ENCODE results near the gene SIGLECL1.

Gene SIGLECL1

DNA sequence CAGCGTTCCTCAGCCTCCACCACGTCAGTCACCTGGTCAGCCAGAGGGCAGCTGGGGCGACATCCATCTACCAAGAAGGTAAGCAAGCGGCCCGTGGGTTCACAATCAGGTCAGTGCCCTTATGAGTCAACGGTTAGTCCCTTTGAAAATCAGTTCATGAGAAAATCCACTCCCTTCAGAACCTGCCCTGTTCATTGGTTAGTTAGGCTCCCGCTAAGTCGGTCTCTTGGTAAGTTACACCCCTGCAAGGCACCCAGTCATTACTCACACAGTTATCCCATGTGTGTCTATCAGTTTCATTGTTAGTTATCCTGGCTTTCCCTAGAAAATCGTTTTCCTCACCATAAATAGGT, 564 bp downstream of the SIGLECL1 start:
- Histone ChIP-seq H3K36me3 (ENCODE audit: control insufficient read depth, insufficient read depth, low read length) (no peaks in the 10 kb centered on the region), H3K9me3 (ENCODE audit: control insufficient read depth, low read length) (no peaks in the 10 kb centered on the region), H3K4me3 (ENCODE audit: insufficient read depth, low read depth, low read length, poor library complexity, severe bottlenecking) (no peak overlapping the region), H3K27me3 (replicated peaks; ENCODE audit: control insufficient read depth, insufficient read depth, low read length, poor library complexity, severe bottlenecking) (no peaks in the 10 kb centered on the region), H3K4me1 (ENCODE audit: control insufficient read depth, insufficient read depth, low read length, poor library complexity, severe bottlenecking) (no peaks in the 10 kb centered on the region), H3K27ac (ENCODE audit: insufficient read depth, low read length, poor library complexity, severe bottlenecking) (no peak overlapping the region)
- DNase-seq = no peak

DNA sequence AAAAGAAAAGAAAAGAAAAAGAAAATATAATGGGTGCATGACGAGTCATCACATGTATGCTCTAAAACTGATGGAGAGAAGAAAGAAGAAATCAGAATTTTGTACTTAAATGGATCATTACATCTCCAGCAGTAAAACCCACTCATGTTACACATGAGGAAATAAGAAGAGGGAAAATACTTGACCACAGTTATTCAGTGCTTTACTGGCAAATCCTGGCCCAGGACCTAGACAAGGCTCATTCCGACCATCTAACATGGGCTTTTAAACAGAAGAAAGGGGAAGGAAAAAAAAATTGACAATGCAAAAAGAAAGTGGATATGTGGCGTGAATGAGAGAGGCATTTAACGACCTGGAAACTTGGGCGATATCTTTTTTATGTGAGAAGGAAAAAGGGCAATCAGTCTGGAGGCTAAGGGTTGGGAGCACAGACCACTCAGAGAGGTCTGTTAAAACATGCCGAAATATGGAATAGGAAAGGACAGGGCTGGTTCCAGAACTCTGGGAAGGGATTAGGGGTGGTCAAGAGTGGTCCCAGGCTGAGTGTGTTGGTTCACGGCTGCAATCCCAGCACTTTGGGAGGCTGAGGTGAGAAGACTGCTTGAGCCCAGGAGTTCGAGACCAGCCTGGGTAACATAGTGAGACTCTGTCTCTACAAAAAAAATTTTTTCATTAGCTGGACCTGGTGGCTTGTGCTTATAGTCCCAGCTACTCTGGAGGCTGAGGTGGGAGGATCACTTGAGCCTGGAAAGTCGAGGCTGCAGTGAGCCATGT, 1.6 kb downstream of the SIGLECL1 start:
- H3K9me3 ChIP-seq (ENCODE audit: control insufficient read depth, low read length) = no peaks in the 10 kb centered on the region
- DNase-seq = no peak
- no peak overlapping the region for H3K27ac ChIP-seq (ENCODE audit: insufficient read depth, low read length, poor library complexity, severe bottlenecking)
- no peak overlapping the region for H3K4me3 ChIP-seq (ENCODE audit: insufficient read depth, low read depth, low read length, poor library complexity, severe bottlenecking)
- no peaks in the 10 kb centered on the region for H3K36me3 ChIP-seq (ENCODE audit: control insufficient read depth, insufficient read depth, low read length)
- no peaks in the 10 kb centered on the region for H3K4me1 ChIP-seq (ENCODE audit: control insufficient read depth, insufficient read depth, low read length, poor library complexity, severe bottlenecking)
- H3K27me3 ChIP-seq (replicated peaks; ENCODE audit: control insufficient read depth, insufficient read depth, low read length, poor library complexity, severe bottlenecking) = no peaks in the 10 kb centered on the region

DNA sequence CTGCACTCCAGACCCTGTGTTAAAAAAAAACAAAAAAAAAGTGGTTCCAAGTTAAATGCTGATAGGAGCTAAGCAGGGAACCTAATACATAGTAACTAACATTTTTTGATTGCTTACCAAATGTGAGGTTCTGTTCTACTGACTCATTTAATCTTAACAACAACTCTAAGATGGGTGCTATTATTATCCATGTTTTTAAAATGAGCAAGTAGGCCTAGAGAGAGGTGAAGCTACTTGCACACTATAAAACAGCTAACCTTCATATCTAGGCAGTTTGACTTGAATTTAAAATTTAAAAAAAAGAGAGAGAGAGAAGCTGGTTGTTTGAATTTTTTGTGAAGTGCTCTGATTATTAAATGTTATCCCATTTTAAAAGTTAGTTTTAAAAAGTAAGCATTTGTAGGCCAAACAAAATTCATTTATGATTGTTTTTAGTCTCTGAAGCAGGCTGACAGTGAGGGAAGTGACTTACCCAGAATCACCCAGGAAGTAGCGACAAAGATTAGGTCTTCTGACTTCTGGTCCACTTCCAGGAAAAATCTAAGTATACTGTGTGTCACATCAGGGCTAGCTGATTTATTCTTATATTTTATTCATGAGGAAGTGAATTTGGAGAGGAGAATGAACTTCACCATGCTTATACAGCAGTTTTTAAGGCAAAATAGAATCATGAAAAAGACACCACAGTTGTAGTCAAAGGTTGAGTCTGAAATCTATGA, 2.4 kb downstream of the SIGLECL1 start:
- H3K27ac ChIP-seq (ENCODE audit: insufficient read depth, low read length, poor library complexity, severe bottlenecking) = no peak overlapping the region
- H3K4me3 ChIP-seq (ENCODE audit: insufficient read depth, low read depth, low read length, poor library complexity, severe bottlenecking) = no peak overlapping the region
- no peak for DNase-seq
- H3K9me3 ChIP-seq (ENCODE audit: control insufficient read depth, low read length) = no peaks in the 10 kb centered on the region
- no peaks in the 10 kb centered on the region for H3K36me3 ChIP-seq (ENCODE audit: control insufficient read depth, insufficient read depth, low read length)
- no peaks in the 10 kb centered on the region for H3K27me3 ChIP-seq (replicated peaks; ENCODE audit: control insufficient read depth, insufficient read depth, low read length, poor library complexity, severe bottlenecking)
- H3K4me1 ChIP-seq (ENCODE audit: control insufficient read depth, insufficient read depth, low read length, poor library complexity, severe bottlenecking) = no peaks in the 10 kb centered on the region

DNA sequence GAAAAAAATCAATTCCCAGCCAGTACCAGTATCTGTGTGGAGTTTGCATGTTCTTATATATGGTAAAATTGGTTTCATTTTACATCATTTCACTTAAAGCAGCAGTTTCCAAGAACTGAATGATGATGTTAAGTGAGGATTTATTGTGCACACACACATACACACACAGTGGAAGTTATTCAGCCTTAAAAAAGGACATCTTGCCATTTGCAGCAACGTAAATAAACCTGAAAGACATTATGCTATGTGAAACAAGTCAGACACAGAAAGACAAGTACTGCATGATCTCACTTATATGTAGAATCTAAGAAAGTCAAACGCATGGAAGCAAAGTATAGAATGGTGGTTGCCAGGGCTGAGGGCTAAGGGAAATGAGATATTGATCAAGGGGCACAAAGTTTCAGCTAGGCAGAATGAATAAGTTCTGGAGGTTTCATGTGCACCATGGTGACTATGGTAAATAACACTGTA, 5.3 kb downstream of the SIGLECL1 start:
- no peaks in the 10 kb centered on the region for H3K9me3 ChIP-seq (ENCODE audit: control insufficient read depth, low read length)
- DNase-seq = no peak
- H3K36me3 ChIP-seq (ENCODE audit: control insufficient read depth, insufficient read depth, low read length) = no peaks in the 10 kb centered on the region
- H3K4me1 ChIP-seq (ENCODE audit: control insufficient read depth, insufficient read depth, low read length, poor library complexity, severe bottlenecking) = no peaks in the 10 kb centered on the region
- no peaks in the 10 kb centered on the region for H3K27me3 ChIP-seq (replicated peaks; ENCODE audit: control insufficient read depth, insufficient read depth, low read length, poor library complexity, severe bottlenecking)
- H3K27ac ChIP-seq (ENCODE audit: insufficient read depth, low read length, poor library complexity, severe bottlenecking) = no peak overlapping the region
- H3K4me3 ChIP-seq (ENCODE audit: insufficient read depth, low read depth, low read length, poor library complexity, severe bottlenecking) = no peak overlapping the region

DNA sequence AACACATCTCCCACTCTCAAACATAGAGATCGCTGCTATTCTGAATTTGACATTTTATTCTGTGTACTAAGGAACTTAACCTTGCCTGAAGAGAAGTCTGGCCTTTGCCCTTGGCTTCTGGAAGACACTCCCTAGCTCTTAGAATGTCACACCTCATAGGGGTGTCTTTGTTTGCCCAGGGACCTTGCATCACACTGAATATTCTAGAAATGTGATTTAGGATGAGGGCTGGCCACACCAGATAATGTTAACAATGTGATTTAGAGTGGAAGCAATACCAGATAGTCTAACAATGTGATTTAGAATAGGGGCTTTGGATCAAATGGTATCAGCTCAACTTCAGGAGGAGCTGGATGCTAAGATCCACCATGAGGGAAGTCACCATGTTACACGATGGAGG, 6.6 kb downstream of the SIGLECL1 start:
- Histone ChIP-seq H3K4me3 (ENCODE audit: insufficient read depth, low read depth, low read length, poor library complexity, severe bottlenecking) (no peak overlapping the region), H3K27ac (ENCODE audit: insufficient read depth, low read length, poor library complexity, severe bottlenecking) (no peak overlapping the region), H3K27me3 (replicated peaks; ENCODE audit: control insufficient read depth, insufficient read depth, low read length, poor library complexity, severe bottlenecking) (no peaks in the 10 kb centered on the region), H3K9me3 (ENCODE audit: control insufficient read depth, low read length) (no peaks in the 10 kb centered on the region), H3K4me1 (ENCODE audit: control insufficient read depth, insufficient read depth, low read length, poor library complexity, severe bottlenecking) (no peaks in the 10 kb centered on the region), H3K36me3 (ENCODE audit: control insufficient read depth, insufficient read depth, low read length) (no peaks in the 10 kb centered on the region)
- DNase-seq = no peak

DNA sequence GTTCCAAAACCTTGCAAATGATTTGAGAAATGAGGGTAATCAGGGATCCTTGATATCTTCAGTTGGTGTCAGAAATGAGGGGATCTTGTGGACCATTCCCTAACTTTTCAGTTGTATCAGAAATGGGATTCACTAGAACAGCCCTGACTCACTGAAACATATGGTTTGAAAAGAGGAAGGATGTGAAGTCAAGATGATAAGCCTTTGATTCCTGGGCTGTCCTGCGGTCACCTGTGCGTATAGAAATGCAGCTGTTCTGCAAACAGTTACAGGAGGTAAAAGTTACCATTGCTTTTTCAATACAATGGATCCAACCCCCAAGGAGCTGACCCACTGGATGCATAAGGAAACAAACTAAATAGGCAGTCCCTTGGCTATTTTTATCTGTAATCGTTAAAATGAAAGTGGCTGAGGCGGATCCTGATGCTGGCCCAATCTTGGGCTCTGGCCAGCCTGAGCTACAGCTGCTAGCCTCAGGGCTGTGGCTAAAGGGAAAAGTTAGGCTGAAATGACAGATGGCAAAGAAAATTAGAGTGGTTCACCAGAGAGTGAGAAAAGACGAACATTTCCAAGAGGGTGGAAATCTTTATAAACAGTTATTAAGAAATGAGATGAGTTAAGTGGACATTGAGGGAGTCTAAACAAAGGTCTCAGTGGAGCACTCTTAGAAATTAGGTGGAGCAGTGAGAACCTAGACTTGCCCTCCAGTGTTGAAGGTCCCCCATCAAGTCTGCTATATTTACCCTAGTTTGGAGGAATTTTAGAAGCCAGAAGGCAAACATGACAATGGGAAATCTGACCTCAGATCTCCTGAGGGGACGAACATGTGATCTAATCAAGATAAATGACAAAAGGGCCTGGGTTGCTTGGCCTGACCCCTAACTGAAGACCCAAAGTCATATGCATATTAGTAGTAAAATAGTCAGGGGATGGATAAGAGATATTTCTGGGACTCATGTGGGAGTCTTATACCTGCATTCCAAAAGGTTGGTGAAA, 7.6 kb downstream of the SIGLECL1 start:
- Histone ChIP-seq H3K9me3 (ENCODE audit: control insufficient read depth, low read length) (no peaks in the 10 kb centered on the region), H3K27ac (ENCODE audit: insufficient read depth, low read length, poor library complexity, severe bottlenecking) (no peak overlapping the region), H3K36me3 (ENCODE audit: control insufficient read depth, insufficient read depth, low read length) (no peaks in the 10 kb centered on the region), H3K27me3 (replicated peaks; ENCODE audit: control insufficient read depth, insufficient read depth, low read length, poor library complexity, severe bottlenecking) (no peaks in the 10 kb centered on the region), H3K4me3 (ENCODE audit: insufficient read depth, low read depth, low read length, poor library complexity, severe bottlenecking) (no peak overlapping the region), H3K4me1 (ENCODE audit: control insufficient read depth, insufficient read depth, low read length, poor library complexity, severe bottlenecking) (no peaks in the 10 kb centered on the region)
- no peak for DNase-seq

DNA sequence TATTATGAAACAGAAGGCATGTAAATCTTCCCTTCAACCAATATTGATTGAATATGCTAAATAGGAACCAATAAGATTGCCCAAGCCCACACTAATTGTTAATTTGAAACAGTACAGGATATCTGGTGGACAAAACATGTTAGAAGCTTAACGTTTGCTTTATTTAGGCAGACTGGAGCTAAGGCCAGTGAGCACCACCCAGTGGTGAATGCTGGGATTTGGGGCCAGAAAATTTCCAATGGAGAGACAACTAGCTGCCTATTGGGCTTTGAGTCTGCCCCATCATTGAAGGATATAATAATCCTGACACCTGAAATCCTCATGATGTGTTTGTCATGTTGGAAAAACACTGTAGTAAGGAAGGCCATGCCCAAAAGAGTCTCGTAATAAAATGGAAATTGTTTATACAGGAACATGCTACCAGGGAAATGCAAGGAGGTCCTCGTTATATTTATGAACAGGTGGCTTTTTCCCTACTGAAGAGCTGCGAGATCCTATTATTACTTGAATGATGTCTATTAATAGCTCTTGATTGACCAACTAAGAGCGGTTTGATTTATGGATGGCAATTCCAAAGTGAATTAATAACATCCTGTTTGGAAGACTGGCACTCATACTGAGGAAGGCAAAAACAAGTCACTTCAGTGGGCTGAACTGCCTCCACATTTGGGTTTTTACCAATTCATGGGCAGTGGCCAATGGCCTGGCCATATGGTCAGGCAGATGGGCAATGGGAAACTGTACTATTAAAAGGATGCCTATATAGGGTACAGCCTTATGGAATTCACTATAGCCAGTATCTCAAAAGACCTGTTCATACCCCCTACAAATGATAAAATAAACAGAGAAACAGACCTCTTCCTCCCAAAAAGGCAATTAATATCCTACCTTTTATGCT, 8.7 kb downstream of the SIGLECL1 start:
- Histone ChIP-seq H3K9me3 (ENCODE audit: control insufficient read depth, low read length) (no peaks in the 10 kb centered on the region), H3K27ac (ENCODE audit: insufficient read depth, low read length, poor library complexity, severe bottlenecking) (no peak overlapping the region), H3K4me3 (ENCODE audit: insufficient read depth, low read depth, low read length, poor library complexity, severe bottlenecking) (no peak overlapping the region), H3K36me3 (ENCODE audit: control insufficient read depth, insufficient read depth, low read length) (no peaks in the 10 kb centered on the region), H3K27me3 (replicated peaks; ENCODE audit: control insufficient read depth, insufficient read depth, low read length, poor library complexity, severe bottlenecking) (no peaks in the 10 kb centered on the region), H3K4me1 (ENCODE audit: control insufficient read depth, insufficient read depth, low read length, poor library complexity, severe bottlenecking) (no peaks in the 10 kb centered on the region)
- no peak for DNase-seq

DNA sequence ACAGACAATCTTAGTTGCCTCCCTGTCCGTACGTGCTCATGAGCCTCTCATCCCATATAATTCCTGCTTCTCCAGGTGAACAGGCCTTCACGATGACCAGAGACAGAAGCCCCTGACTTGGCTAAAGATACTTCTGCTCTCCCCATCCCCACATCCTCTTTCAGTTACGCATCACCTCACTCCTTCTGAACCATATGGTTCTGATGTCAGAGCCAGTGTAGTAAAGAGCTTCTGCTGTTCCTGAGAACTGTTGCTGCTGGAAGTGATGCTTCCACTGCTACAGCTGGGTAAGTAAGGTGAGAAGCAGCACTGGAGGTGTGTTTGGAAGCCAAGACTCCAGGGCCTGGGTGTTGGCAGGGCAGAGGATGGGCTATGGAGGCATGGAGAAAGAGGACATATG, 12.9 kb downstream of the SIGLECL1 start:
- no peak overlapping the region for H3K27ac ChIP-seq (ENCODE audit: insufficient read depth, low read length, poor library complexity, severe bottlenecking)
- no peak for DNase-seq
- no peaks in the 10 kb centered on the region for H3K4me1 ChIP-seq (ENCODE audit: control insufficient read depth, insufficient read depth, low read length, poor library complexity, severe bottlenecking)
- H3K9me3 ChIP-seq (ENCODE audit: control insufficient read depth, low read length) = no peaks in the 10 kb centered on the region
- no peaks in the 10 kb centered on the region for H3K27me3 ChIP-seq (replicated peaks; ENCODE audit: control insufficient read depth, insufficient read depth, low read length, poor library complexity, severe bottlenecking)
- H3K4me3 ChIP-seq (ENCODE audit: insufficient read depth, low read depth, low read length, poor library complexity, severe bottlenecking) = no peak overlapping the region
- no peaks in the 10 kb centered on the region for H3K36me3 ChIP-seq (ENCODE audit: control insufficient read depth, insufficient read depth, low read length)

DNA sequence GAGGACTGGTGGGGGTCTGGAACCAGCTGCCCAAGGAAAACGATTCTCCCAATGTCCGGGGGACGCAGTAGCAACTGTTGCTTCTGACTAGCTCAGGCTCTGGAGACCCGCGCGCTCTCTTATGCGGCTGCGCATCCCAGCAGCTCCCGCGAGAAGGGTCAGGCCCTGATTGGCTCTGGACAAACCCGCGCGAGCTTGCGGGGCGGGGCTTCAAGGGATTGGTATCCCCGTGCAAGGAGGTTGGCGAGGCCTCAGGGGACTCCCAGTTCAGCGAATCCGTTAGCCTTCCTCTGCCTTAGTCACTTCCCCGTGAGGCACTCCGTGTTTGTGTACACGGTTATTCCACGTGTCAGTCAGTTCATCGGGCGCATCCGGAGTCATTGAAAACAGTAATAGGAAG, 20.2 kb downstream of the SIGLECL1 start:
- DNase-seq = no peak
- H3K9me3 ChIP-seq (ENCODE audit: control insufficient read depth, low read length) = no peaks in the 10 kb centered on the region

More for the DNA sequence above, 20.2 kb downstream of the SIGLECL1 start:
- Histone ChIP-seq H3K36me3 (ENCODE audit: control insufficient read depth, insufficient read depth, low read length) (no peaks in the 10 kb centered on the region), H3K4me3 (ENCODE audit: insufficient read depth, low read depth, low read length, poor library complexity, severe bottlenecking) (no peak overlapping the region), H3K27ac (ENCODE audit: insufficient read depth, low read length, poor library complexity, severe bottlenecking) (no peak overlapping the region), H3K27me3 (replicated peaks; ENCODE audit: control insufficient read depth, insufficient read depth, low read length, poor library complexity, severe bottlenecking) (no peaks in the 10 kb centered on the region), H3K4me1 (ENCODE audit: control insufficient read depth, insufficient read depth, low read length, poor library complexity, severe bottlenecking) (no peaks in the 10 kb centered on the region)

Measured in effector memory CD4-positive, alpha-beta T cell (primary cell).